NCI-H2107 (cell line): ENCODE measurements around the gene SAMD4A.

Source experiments
- DNase-seq: peaks from one replicate; lab custom pipeline; 2025; lab: John Stamatoyannopoulos, UW

Gene SAMD4A

GRCh38 chr14:54708161-54708560 lies 141.2 kb downstream of the SAMD4A start:
- no peak for DNase-seq

GRCh38 chr14:54708982-54709381 lies 142.1 kb downstream of the SAMD4A start:
- no peak for DNase-seq

- DNase-seq: no peak
These were observed 142.5 kb downstream of the SAMD4A start for GRCh38 chr14:54709444-54709843.

GRCh38 chr14:54709867-54710266 lies 142.9 kb downstream of the SAMD4A start:
- DNase-seq: no peak

GRCh38 chr14:54711312-54711711 lies 144.4 kb downstream of the SAMD4A start:
- no peak for DNase-seq

- DNase-seq: no peak
These were observed 145.0 kb downstream of the SAMD4A start for GRCh38 chr14:54711812-54712464.

- no peak for DNase-seq
These were observed 145.7 kb downstream of the SAMD4A start for GRCh38 chr14:54712465-54713200.

- no peak for DNase-seq
These were observed 146.5 kb downstream of the SAMD4A start for GRCh38 chr14:54713379-54713778.

GRCh38 chr14:54715239-54715638 lies 148.3 kb downstream of the SAMD4A start:
- no peak for DNase-seq

GRCh38 chr14:54715811-54716210 lies 148.9 kb downstream of the SAMD4A start:
- no peak for DNase-seq

- no peak for DNase-seq
These were observed 149.9 kb downstream of the SAMD4A start for GRCh38 chr14:54716862-54717261.

- DNase-seq: no peak
These were observed 151.1 kb downstream of the SAMD4A start for GRCh38 chr14:54718046-54718445.

- no peak for DNase-seq
These were observed 152.5 kb downstream of the SAMD4A start for GRCh38 chr14:54719406-54719805.

- no peak for DNase-seq
These were observed 156.0 kb downstream of the SAMD4A start for GRCh38 chr14:54722791-54723432.

- DNase-seq: no peak
These were observed 157.2 kb downstream of the SAMD4A start for GRCh38 chr14:54724123-54724522.

- DNase-seq: no peak
These were observed 157.9 kb downstream of the SAMD4A start for GRCh38 chr14:54724676-54725325.

GRCh38 chr14:54725998-54726397 lies 159.1 kb downstream of the SAMD4A start:
- DNase-seq: no peak

- DNase-seq: no peak
These were observed 161.0 kb downstream of the SAMD4A start for GRCh38 chr14:54727929-54728328.

- DNase-seq: no peak
These were observed 162.0 kb downstream of the SAMD4A start for GRCh38 chr14:54728700-54729527.

GRCh38 chr14:54730156-54730961 lies 163.4 kb downstream of the SAMD4A start:
- DNase-seq: no peak

GRCh38 chr14:54734966-54735365 lies 168.0 kb downstream of the SAMD4A start:
- no peak for DNase-seq
